ENCODE measurements around the gene VAV3.
"Not testable (repeated sequence)": the region's sequence is repeated elsewhere in the genome, so short reads cannot be mapped to it uniquely, and the experiment has no call there.

The VAV3 gene

DNA sequence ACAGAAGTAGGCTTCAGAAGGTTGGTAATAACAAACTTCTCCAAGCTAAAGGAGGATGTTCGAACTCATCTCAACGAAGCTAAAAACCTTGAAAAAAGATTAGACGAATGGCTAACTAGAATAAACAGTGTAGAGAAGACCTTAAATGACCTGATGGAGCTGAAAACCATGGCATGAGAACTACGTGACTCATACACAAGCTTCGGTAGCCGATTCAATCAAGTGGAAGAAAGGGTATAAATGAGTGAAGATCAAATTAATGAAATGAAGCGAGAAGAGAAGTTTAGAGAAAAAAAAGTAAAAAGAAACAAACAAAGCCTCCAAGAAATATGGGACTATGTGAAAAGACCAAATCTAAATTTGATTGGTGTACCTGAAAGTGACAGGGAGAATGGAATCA, 231.6 kb downstream of the VAV3 start:
- not testable (repeated sequence) for H3K27ac Mint-ChIP-seq; H3K27me3 Mint-ChIP-seq (ENCODE audit: low read depth); H3K9me3 Mint-ChIP-seq; H3K4me3 Mint-ChIP-seq; H3K4me1 Mint-ChIP-seq (ENCODE audit: low read depth); H3K36me3 Mint-ChIP-seq (ENCODE audit: low read depth)

DNA sequence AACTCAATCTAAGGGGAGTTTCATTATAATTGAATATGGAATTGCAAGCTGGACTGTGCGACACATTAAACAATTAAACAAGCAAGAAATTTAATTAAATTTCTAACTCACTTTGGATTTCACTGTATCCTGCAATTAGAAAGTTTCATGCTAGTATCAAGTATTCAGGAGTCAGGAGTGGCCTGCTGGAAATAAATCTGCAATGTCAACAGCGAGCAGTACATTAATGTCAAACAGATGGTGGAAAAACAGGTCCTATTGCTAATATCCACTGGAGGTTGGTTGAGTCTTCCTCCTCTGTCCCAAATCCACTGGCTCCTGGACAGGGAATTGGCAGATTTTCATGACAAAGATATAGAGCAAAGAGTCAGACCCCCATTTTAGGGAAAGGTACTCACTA, 237.1 kb downstream of the VAV3 start:
- Mint-ChIP-seq H3K9me3 (no peaks in the 10 kb centered on the region), H3K27me3 (ENCODE audit: low read depth) (no peaks in the 10 kb centered on the region), H3K36me3 (ENCODE audit: low read depth) (no peaks in the 10 kb centered on the region), H3K27ac (no peak overlapping the region), H3K4me1 (ENCODE audit: low read depth) (no peaks in the 10 kb centered on the region), H3K4me3 (no peak overlapping the region)

DNA sequence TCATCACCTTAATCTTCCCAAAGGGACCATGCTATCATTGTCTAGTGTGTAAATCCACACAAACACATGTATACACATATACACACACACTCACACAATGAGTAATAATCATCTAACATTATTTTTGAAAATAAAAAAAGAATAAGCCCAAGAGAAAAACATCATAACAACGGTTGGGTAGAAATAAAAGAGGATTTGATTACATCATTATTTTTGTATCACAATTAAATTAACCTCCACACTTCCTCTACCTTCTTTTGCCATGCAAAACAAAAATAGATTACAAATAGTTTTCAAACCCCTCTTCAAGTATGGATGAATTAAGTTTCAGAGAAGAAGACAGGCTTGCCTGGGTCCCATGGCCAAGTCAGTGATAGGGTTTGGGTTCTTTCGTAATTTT, 238.1 kb downstream of the VAV3 start:
- H3K36me3 Mint-ChIP-seq (ENCODE audit: low read depth): no peaks in the 10 kb centered on the region
- no peak overlapping the region for H3K4me3 Mint-ChIP-seq
- no peaks in the 10 kb centered on the region for H3K27me3 Mint-ChIP-seq (ENCODE audit: low read depth)
- no peak overlapping the region for H3K27ac Mint-ChIP-seq
- H3K9me3 Mint-ChIP-seq: no peaks in the 10 kb centered on the region
- no peaks in the 10 kb centered on the region for H3K4me1 Mint-ChIP-seq (ENCODE audit: low read depth)

DNA sequence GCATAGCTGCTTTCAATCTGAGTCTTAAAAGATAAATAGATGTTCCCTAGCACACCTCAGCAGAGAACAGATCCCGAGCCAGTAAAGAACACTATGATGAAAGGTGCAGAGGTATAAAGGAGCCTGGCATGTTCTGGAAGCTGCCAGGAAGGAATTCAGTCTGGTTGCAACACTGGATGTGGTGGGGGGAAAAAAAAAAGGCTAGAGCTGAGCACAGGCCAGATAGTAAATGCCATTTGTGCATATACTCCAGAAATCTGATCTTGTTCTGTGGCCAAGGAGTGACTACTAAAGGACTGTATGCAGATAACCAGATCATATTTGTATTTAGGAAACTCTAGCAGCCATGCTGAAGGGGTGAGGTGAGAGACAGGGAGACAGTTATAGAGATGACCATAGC, 240.3 kb downstream of the VAV3 start:
- H3K36me3 Mint-ChIP-seq (ENCODE audit: low read depth): no peaks in the 10 kb centered on the region
- H3K27me3 Mint-ChIP-seq (ENCODE audit: low read depth): no peaks in the 10 kb centered on the region
- no peak overlapping the region for H3K4me3 Mint-ChIP-seq
- H3K9me3 Mint-ChIP-seq: no peaks in the 10 kb centered on the region
- no peak overlapping the region for H3K27ac Mint-ChIP-seq
- no peaks in the 10 kb centered on the region for H3K4me1 Mint-ChIP-seq (ENCODE audit: low read depth)

DNA sequence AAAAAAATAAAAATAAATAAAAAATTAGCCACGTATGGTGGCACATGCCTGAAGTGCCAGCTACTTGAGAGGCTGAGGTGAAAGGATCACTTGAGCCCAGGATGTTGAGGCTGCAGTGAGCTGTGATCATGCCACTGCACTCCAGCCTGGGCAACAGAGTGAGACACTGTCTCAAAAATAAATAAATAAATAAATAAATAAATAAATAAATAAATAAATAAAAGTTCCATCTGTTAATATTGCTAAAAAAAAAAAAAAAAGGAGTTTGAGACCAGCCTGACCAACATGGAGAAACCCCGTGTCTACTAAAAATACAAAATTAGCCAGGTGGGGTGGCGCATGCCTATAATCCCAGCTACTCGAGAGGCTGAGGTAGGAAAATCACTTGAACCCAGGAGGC, 244.8 kb downstream of the VAV3 start:
- not testable (repeated sequence) for H3K27me3 Mint-ChIP-seq (ENCODE audit: low read depth); H3K27ac Mint-ChIP-seq; H3K9me3 Mint-ChIP-seq; H3K4me1 Mint-ChIP-seq (ENCODE audit: low read depth); H3K4me3 Mint-ChIP-seq; H3K36me3 Mint-ChIP-seq (ENCODE audit: low read depth)

DNA sequence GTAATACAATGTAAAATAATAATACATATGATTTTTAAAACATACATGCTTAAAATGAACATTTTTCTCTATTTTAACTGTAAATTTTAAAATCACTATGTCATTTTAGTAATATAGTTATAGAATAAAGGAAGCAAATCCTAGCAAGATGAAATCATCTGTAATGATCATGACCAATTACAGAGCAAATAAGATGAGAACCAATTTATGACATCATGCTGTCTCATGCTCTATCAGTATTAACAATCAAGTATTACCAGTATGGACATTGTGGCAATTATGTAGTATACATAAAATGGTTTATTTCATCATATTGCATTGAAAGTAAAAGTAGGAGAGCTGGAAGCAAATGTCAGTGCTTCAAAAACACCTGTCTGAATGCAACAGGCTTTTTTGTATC, 255.0 kb downstream of the VAV3 start:
- no peak overlapping the region for H3K4me3 Mint-ChIP-seq
- H3K4me1 Mint-ChIP-seq (ENCODE audit: low read depth): no peaks in the 10 kb centered on the region
- no peaks in the 10 kb centered on the region for H3K36me3 Mint-ChIP-seq (ENCODE audit: low read depth)
- H3K27ac Mint-ChIP-seq: no peak overlapping the region
- H3K9me3 Mint-ChIP-seq: no peaks in the 10 kb centered on the region
- H3K27me3 Mint-ChIP-seq (ENCODE audit: low read depth): no peaks in the 10 kb centered on the region

DNA sequence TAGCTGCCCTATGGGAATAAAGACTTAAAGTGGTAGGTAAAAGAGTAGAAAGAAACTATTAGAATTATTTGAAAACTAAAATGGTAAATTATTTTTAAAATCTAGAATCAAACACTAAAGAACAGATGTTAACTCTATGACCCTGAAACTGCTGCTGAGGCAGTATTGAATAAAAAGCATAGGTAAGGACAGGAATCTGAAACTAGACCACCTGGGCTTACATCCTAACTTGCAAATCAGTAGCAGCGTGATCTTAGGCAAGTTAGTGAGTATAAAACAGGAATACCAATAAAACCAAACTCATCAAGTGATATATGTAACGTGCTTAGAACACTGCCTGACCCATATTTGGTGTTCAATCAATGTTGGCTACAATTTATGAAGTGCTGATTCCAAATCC, 257.9 kb downstream of the VAV3 start:
- Mint-ChIP-seq H3K4me3 (no peak overlapping the region), H3K27ac (no peak overlapping the region), H3K9me3 (no peaks in the 10 kb centered on the region), H3K27me3 (ENCODE audit: low read depth) (no peaks in the 10 kb centered on the region), H3K4me1 (ENCODE audit: low read depth) (no peaks in the 10 kb centered on the region), H3K36me3 (ENCODE audit: low read depth) (no peaks in the 10 kb centered on the region)

DNA sequence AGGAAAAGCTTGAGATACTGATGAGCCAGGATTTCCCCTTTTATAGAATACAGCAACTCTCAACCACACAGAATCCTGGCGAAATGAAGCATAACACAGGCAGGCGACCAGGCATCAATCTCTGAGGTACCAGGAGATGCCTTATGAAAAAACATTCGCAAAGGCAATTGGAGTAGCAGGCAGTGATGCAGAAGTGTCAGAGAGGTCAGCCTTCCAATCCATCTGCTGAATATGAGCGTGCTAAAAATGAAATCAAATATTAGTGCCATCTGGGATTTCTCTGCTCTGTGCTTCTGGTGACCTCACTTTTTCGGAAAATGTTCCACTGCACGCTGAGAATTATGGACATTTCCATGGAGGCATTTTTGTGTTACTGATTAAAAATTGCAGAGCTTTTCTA, 258.8 kb downstream of the VAV3 start:
- Mint-ChIP-seq H3K27ac (no peak overlapping the region), H3K4me1 (ENCODE audit: low read depth) (no peaks in the 10 kb centered on the region), H3K9me3 (no peaks in the 10 kb centered on the region), H3K36me3 (ENCODE audit: low read depth) (no peaks in the 10 kb centered on the region), H3K4me3 (no peak overlapping the region), H3K27me3 (ENCODE audit: low read depth) (no peaks in the 10 kb centered on the region)

DNA sequence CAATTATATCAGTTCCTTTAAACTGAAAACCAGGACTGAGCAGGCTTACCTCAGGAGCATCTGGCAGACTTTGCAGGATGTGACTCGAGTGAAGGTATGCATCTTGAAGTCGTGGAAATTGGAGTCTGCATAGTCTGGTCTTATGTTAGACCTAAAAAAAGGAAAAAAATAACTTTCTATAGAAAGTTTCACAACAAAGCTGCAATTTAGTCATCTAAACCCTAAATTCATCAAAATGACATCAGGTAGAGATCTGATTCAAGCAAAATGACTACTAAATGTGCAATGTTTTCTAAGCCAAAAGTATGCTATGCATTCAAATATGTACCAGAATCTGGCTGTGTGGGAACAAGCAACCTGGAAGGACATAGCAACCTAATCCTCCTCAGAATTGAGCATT, 260.1 kb downstream of the VAV3 start:
- H3K4me1 Mint-ChIP-seq (ENCODE audit: low read depth): no peaks in the 10 kb centered on the region

DNA sequence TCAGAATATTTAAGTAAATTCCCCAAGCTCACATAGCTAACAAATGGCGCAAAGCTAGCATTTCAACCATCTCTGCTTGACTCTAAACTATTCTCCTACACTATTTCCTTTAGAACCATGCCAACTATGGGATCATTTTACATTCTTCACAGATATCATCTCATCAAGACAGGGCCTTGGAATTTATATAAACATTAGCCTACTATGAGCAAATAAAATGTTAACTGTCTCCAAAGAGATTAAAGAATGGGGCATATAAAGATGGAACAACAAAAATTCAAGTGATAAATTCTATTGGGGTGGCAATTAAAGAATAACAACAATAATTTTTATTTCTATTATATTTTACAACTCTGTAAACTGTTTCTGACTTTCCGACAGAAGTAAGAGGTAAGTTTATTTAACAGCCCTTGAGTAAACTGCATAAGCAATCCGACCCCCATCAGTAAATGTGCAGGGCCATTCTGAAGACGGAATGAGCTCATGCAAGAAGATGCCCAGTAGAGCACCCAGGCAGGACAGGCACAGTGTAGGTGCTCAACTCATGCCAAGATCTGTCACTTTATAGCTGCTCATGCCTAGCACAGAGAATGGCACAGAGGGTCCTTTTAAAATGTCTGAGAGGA, 261.9 kb downstream of the VAV3 start:
- Mint-ChIP-seq H3K9me3 (no peaks in the 10 kb centered on the region), H3K36me3 (ENCODE audit: low read depth) (no peaks in the 10 kb centered on the region), H3K4me3 (no peak overlapping the region), H3K27ac (no peak overlapping the region), H3K27me3 (ENCODE audit: low read depth) (no peaks in the 10 kb centered on the region), H3K4me1 (ENCODE audit: low read depth) (no peaks in the 10 kb centered on the region)

More for the DNA sequence above, 260.1 kb downstream of the VAV3 start:
- Mint-ChIP-seq H3K4me3 (no peak overlapping the region), H3K36me3 (ENCODE audit: low read depth) (no peaks in the 10 kb centered on the region), H3K27me3 (ENCODE audit: low read depth) (no peaks in the 10 kb centered on the region), H3K9me3 (no peaks in the 10 kb centered on the region), H3K27ac (no peak overlapping the region)

DNA sequence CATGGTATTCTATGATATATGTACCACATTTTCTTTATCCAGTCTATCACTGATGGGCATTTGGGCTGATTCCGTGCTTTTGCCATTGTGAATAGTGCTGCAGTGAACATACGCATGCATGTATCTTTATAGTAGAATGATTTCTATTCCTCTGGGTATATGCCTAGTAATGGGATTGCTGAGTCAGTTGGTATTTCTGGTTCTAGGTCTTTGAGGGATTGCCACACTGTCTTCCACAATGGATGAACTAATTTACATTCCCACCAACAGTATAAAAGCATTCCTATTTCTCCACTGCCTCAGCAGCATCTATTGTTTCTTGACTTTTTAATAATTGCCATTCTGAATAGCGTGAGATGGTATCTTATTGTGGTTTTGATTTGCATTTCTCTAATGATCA, 264.3 kb downstream of the VAV3 start:
- H3K36me3 Mint-ChIP-seq (ENCODE audit: low read depth); H3K4me3 Mint-ChIP-seq; H3K9me3 Mint-ChIP-seq; H3K27me3 Mint-ChIP-seq (ENCODE audit: low read depth); H3K27ac Mint-ChIP-seq; H3K4me1 Mint-ChIP-seq (ENCODE audit: low read depth): not testable (repeated sequence)

DNA sequence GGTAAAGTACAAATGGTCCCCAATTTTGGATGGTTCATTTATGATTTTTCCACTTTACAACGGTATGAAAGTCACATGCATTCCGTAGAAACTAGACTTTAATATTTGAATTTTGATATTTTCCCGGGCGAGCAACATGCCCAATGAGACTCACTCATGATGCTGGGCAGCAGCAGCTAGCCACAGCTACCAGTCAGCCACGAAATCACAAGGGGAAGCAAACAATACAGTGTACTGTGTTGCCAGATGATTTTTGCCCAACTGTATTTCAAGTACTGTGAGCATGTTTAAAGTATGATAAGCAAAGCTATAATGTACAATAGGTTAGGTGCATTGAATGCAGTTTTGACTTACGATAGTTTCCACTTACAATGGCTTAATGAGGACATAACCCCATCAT, 266.8 kb downstream of the VAV3 start:
- H3K27ac Mint-ChIP-seq: no peak overlapping the region
- no peaks in the 10 kb centered on the region for H3K4me1 Mint-ChIP-seq (ENCODE audit: low read depth)
- no peaks in the 10 kb centered on the region for H3K36me3 Mint-ChIP-seq (ENCODE audit: low read depth)
- H3K9me3 Mint-ChIP-seq: peaks cover 7% of the 10 kb centered on the region
- no peaks in the 10 kb centered on the region for H3K27me3 Mint-ChIP-seq (ENCODE audit: low read depth)
- H3K4me3 Mint-ChIP-seq: no peak overlapping the region

DNA sequence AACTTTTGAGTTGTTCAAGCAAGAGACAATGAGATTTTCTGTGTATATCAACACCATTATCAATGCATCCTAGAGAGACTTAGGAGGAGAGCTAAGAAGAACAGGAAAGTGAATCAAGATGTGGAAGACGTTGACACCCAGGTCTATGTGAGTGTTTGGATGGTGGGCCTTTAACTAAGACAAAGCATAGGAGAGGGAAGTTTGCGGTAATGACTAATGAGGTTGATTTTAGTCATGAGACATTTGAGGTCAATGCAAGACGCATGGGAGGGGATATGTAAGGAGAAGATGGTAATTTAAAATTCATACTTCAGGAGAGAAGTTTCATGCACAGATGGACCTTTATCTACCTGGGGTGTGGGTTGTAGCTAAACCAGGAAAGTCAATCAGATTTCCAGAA, 269.6 kb downstream of the VAV3 start:
- H3K9me3 Mint-ChIP-seq: peaks cover 7% of the 10 kb centered on the region
- no peaks in the 10 kb centered on the region for H3K27me3 Mint-ChIP-seq (ENCODE audit: low read depth)
- no peak overlapping the region for H3K4me3 Mint-ChIP-seq
- no peaks in the 10 kb centered on the region for H3K36me3 Mint-ChIP-seq (ENCODE audit: low read depth)
- no peak overlapping the region for H3K27ac Mint-ChIP-seq
- H3K4me1 Mint-ChIP-seq (ENCODE audit: low read depth): no peaks in the 10 kb centered on the region

DNA sequence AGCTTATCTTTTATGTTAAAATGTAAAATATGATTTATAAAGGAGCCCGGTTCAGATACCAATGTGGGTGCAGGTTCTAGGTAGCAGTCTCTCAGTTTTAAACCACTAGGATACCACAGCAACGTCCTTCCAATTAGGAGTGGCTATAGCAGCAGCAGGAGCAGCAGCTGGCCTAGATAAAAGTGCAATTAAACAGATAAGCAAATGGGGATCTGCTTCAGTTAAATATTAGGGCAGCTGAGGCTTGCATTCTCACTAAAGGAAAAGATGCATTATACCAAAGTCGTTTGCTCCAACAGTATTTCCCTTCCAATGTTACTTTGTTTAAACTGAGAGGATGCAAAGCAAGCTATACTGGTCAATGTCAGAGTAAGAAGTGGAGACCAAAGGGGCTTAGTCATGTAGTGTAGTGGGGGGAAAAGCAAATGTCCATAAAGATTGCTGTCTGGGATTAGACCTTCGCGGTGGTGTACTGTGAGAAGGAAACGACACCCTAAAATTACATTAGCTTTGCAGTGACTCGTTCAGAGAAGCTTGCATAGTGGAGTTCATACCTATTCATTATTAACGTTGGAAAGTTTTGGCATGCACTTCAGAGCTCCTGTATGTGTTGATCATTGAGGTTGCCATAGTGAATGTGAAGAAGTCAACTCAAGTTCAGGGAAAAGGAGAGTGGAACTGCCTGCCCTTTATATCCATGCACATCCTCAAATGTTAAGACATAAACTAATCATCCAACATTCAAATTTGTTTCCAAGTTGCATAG, 272.2 kb downstream of the VAV3 start:
- Mint-ChIP-seq H3K27me3 (ENCODE audit: low read depth) (no peaks in the 10 kb centered on the region), H3K9me3 (peaks cover 7% of the 10 kb centered on the region), H3K27ac (no peak overlapping the region), H3K36me3 (ENCODE audit: low read depth) (no peaks in the 10 kb centered on the region), H3K4me3 (no peak overlapping the region), H3K4me1 (ENCODE audit: low read depth) (no peaks in the 10 kb centered on the region)

DNA sequence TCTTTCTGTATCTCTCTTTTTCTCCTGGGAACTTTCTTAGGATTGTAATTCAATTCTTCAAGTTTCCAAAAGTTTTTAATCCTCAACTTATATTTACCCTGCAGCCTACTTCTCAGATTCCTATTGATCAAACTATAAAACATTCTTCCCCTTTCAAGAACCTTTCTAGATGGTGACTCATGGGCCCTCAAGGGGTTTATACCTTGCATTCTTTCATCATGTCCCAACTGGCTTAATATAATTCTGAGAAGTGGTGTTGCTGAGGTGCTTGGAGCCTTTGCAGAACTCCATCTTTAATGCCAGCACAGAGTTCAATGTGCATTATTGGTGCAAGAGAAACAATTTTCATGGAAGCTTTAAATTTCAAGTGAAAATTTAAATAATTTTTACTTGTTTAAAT, 273.4 kb downstream of the VAV3 start:
- Mint-ChIP-seq H3K27ac (no peak overlapping the region), H3K9me3 (peaks cover 7% of the 10 kb centered on the region), H3K4me1 (ENCODE audit: low read depth) (no peaks in the 10 kb centered on the region), H3K36me3 (ENCODE audit: low read depth) (no peaks in the 10 kb centered on the region), H3K4me3 (no peak overlapping the region), H3K27me3 (ENCODE audit: low read depth) (no peaks in the 10 kb centered on the region)

DNA sequence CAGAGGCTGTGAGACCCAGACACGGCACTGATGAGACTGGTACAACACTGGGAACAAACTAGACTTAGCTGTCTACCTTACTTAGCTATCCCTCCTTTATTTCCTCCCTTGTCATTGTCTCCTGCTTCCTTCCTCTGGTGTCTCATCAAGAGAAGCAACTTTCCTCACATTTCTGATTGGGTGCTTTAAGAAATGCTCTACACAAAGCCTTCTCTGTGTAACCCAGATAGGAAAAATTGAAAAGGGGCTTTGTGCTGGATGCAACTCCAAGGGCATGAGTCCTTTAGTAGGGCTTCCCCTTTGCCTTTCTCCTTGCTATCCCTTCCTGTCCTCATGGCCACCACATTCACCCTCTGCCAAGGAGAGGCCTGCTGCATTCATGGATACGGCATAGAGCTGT, 274.5 kb downstream of the VAV3 start:
- H3K4me1 Mint-ChIP-seq (ENCODE audit: low read depth): no peaks in the 10 kb centered on the region
- H3K27ac Mint-ChIP-seq: no peak overlapping the region
- peaks cover 7% of the 10 kb centered on the region for H3K9me3 Mint-ChIP-seq
- no peaks in the 10 kb centered on the region for H3K36me3 Mint-ChIP-seq (ENCODE audit: low read depth)
- no peaks in the 10 kb centered on the region for H3K27me3 Mint-ChIP-seq (ENCODE audit: low read depth)
- no peak overlapping the region for H3K4me3 Mint-ChIP-seq
